HK-2 (cell line): ENCODE measurements around the gene RBL2.
"Not testable (repeated sequence)": the region's sequence is repeated elsewhere in the genome, so short reads cannot be mapped to it uniquely, and the experiment has no call there.

Experiments used
- DNase-seq: peaks from one replicate; pipeline ENCODE4 v3.0.0-alpha.2; 2018; ENCODE audit not compliant: unreplicated experiment

RBL2 gene

DNA sequence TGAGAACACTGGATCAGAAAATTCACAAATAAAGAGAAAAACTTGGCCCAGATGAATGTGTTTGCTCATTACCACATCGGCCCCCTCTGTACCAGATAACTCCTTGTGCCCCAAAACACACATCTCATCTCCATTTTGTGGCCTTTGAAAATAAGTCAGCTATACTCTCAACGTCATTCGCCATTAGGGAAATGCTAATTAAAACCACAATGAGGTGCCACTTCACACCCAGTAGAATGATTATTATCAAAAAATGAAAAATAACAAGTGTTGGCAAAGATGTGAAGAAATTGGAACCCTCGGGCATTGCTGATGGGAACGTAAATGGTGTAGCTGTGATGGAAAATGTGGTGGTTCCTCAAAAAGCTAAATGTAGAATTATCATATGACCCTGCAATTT is 103.4 kb downstream of the RBL2 start:
- no peak for DNase-seq

DNA sequence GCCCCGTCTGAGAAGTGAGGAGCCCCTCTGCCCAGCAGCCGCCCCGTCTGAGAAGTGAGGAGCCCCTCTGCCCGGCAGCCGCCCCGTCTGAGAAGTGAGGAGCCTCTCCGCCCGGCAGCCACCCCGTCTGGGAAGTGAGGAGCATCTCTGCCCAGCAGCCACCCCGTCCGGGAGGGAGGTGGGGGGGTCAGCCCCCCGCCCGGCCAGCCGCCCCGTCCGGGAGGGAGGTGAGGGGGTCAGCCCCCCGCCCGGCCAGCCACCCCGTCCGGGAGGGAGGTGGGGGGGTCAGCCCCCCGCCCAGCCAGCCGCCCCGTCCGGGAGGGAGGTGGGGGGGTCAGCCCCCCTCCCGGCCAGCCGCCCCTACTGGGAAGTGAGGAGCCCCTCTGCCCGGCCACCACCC is 105.1 kb downstream of the RBL2 start:
- not testable (repeated sequence) for DNase-seq

DNA sequence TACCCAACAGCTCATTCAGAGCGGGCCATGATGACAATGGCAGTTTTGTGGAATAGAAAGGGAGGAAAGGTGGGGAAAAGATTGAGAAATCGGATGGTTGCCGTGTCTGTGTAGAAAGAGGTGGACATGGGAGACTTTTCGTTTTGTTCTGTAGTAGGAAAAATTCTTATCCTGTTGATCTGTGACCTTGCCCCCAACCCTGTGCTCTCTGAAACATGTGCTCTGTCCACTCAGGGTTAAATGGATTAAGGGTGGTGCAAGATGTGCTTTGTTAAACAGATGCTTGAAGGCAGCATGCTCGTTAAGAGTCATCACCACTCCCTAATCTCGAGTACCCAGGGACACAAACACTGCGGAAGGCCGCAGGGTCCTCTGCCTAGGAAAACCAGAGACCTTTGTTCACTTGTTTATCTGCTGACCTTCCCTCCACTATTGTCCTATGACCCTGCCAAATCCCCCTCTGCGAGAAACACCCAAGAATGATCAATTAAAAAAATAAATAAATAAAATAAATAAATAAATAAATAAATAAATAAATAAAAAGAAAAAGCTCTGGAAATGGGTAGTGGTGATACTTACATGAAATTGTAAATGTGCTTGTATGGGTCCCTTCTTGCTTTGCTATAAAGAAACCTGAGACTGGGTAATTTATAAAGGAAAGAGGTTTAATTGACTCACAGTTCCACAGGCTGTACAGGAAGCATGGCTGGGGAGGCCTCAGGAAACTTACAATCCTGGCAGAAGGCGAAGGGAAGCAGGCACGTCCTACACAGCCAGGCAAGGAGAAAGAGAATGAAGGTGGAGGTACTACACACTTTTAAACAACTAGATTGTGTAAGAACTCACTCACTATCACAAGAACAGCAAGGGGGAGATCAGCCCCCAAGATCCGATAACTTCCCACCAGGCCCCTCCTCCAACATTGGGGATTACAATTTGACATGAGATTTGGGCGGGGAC is 105.8 kb downstream of the RBL2 start:
- not testable (repeated sequence) for DNase-seq
